Measurements from ENCODE around the gene KLF16.
"Not testable (repeated sequence)": the region's sequence is repeated elsewhere in the genome, so short reads cannot be mapped to it uniquely, and the experiment has no call there.

Gene KLF16

GRCh38 chr19:1884719-1885334, 21.4 kb upstream of the KLF16 start:
- in situ Hi-C loops (cut with MboI; ENCODE audit: low sequenced_read_pairs): no loop called here

GRCh38 chr19:1884291-1884718, 20.9 kb upstream of the KLF16 start:
- in situ Hi-C loops (cut with MboI; ENCODE audit: low sequenced_read_pairs): no loop called here

- in situ Hi-C loops (cut with MboI; ENCODE audit: low sequenced_read_pairs): no loop called here
Measured at GRCh38 chr19:1883784-1884183, 20.4 kb upstream of the KLF16 start.

- in situ Hi-C loops (cut with MboI; ENCODE audit: low sequenced_read_pairs): no loop called here
Measured at GRCh38 chr19:1882786-1883692, 19.7 kb upstream of the KLF16 start.

- in situ Hi-C loops (cut with MboI; ENCODE audit: low sequenced_read_pairs): no loop called here
Measured at GRCh38 chr19:1882089-1882785, 18.9 kb upstream of the KLF16 start.

- in situ Hi-C loops (cut with MboI; ENCODE audit: low sequenced_read_pairs): not testable (repeated sequence)
Measured at GRCh38 chr19:1881393-1882088, 18.2 kb upstream of the KLF16 start.

- in situ Hi-C loops (cut with MboI; ENCODE audit: low sequenced_read_pairs): no loop called here
Measured at GRCh38 chr19:1880611-1881392, 17.4 kb upstream of the KLF16 start.

GRCh38 chr19:1879982-1880381, 16.6 kb upstream of the KLF16 start:
- in situ Hi-C loops (cut with MboI; ENCODE audit: low sequenced_read_pairs): not testable (repeated sequence)

- in situ Hi-C loops (cut with MboI; ENCODE audit: low sequenced_read_pairs): not testable (repeated sequence)
Measured at GRCh38 chr19:1878583-1878982, 15.2 kb upstream of the KLF16 start.

- in situ Hi-C loops (cut with MboI; ENCODE audit: low sequenced_read_pairs): not testable (repeated sequence)
Measured at GRCh38 chr19:1877280-1877660, 13.9 kb upstream of the KLF16 start.

GRCh38 chr19:1876496-1877279, 13.3 kb upstream of the KLF16 start:
- in situ Hi-C loops (cut with MboI; ENCODE audit: low sequenced_read_pairs): not testable (repeated sequence)

GRCh38 chr19:1875646-1876495, 12.5 kb upstream of the KLF16 start:
- in situ Hi-C loops (cut with MboI; ENCODE audit: low sequenced_read_pairs): no loop called here

- in situ Hi-C loops (cut with MboI; ENCODE audit: low sequenced_read_pairs): not testable (repeated sequence)
Measured at GRCh38 chr19:1875265-1875645, 11.9 kb upstream of the KLF16 start.

- in situ Hi-C loops (cut with MboI; ENCODE audit: low sequenced_read_pairs): no loop called here
Measured at GRCh38 chr19:1874554-1875185, 11.3 kb upstream of the KLF16 start.

GRCh38 chr19:1873524-1874473, 10.4 kb upstream of the KLF16 start:
- in situ Hi-C loops (cut with MboI; ENCODE audit: low sequenced_read_pairs): no loop called here

- in situ Hi-C loops (cut with MboI; ENCODE audit: low sequenced_read_pairs): no loop called here
Measured at GRCh38 chr19:1872807-1873523, 9.6 kb upstream of the KLF16 start.

Data from HL-60/S4 treated with retinoic acid at 250 ng/mL for 4 days and 3 days (cell line).